Osteoblast (primary cell): ENCODE results near the gene PPP1R12A. TPM values are rescaled to one million over a fixed set of nuclear protein-coding genes. Genes with fewer than 3 reads are reported as not detected.
A peak's percentile ranks its signal among the peaks of the same experiment; 100 is the strongest.

Source experiments
- DNase-seq: peaks from one replicate; pipeline ENCODE4 v3.0.0; 2011; ENCODE audit warnings: low spot score, mixed read lengths; ENCODE audit not compliant: insufficient read length; ENCODE audit errors: missing footprints
- H2AFZ ChIP-seq: 2 replicates; pipeline ENCODE4 v1.6.0; 2011; ENCODE audit warnings: mild to moderate bottlenecking, low read length
- H3K27ac ChIP-seq: 2 replicates; pipeline ENCODE4 v1.5.1; 2011; ENCODE audit warnings: mild to moderate bottlenecking, low read depth, low read length, moderate library complexity
- H3K27me3 ChIP-seq: 2 replicates; pipeline ENCODE4 v1.6.0; 2012; ENCODE audit warnings: mild to moderate bottlenecking, control low read depth, inconsistent platforms, low read length, moderate library complexity; ENCODE audit not compliant: insufficient read depth
- H3K36me3 ChIP-seq: 2 replicates; pipeline ENCODE4 v1.5.1; 2011; ENCODE audit warnings: mild to moderate bottlenecking, low read length, control low read depth, moderate library complexity; ENCODE audit not compliant: insufficient read depth
- H3K4me1 ChIP-seq: 2 replicates; pipeline ENCODE4 v1.5.1; 2011; ENCODE audit warnings: mild to moderate bottlenecking, low read length, control low read depth, moderate library complexity; ENCODE audit not compliant: insufficient read depth
- H3K4me2 ChIP-seq: 2 replicates; pipeline ENCODE4 v1.6.0; 2011; ENCODE audit warnings: mild to moderate bottlenecking, low read length; ENCODE audit not compliant: insufficient read depth
- H3K4me3 ChIP-seq: fragments of 200-600 bp; sonication (generic); 3 replicates; pipeline ENCODE4 v1.5.1; 2012; ENCODE audit warnings: mild to moderate bottlenecking, low read length, inconsistent platforms; ENCODE audit not compliant: insufficient read depth
- H3K79me2 ChIP-seq: 2 replicates; pipeline ENCODE4 v1.6.0; 2012; ENCODE audit warnings: mild to moderate bottlenecking, low read length, control low read depth, inconsistent platforms; ENCODE audit not compliant: insufficient read depth
- H3K9me3 ChIP-seq: 2 replicates; pipeline ENCODE4 v1.5.1; 2011; ENCODE audit warnings: low read depth, low read length, control low read depth
- H4K20me1 ChIP-seq: 2 replicates; pipeline ENCODE4 v1.6.0; 2012; ENCODE audit warnings: mild to moderate bottlenecking, low read length, control low read depth; ENCODE audit not compliant: insufficient read depth
- total RNA-seq: library from RNA; depleted of rRNA; stranded (reverse); fragments of >200 nt; gene quantifications from 2 replicates; pipeline ENCODE4 v1.2.3, GENCODE V29; 2012
- TF ChIP-seq, protein P1 (sequence below): IDR thresholded peaks from 2 replicates; pipeline ENCODE4 v1.5.1; 2011; ENCODE audit warnings: mild to moderate bottlenecking, low read depth, low read length, moderate library complexity; ENCODE audit errors: extremely low read depth

Gene PPP1R12A
- total RNA-seq, 1 donor = 165 TPM

DNA sequence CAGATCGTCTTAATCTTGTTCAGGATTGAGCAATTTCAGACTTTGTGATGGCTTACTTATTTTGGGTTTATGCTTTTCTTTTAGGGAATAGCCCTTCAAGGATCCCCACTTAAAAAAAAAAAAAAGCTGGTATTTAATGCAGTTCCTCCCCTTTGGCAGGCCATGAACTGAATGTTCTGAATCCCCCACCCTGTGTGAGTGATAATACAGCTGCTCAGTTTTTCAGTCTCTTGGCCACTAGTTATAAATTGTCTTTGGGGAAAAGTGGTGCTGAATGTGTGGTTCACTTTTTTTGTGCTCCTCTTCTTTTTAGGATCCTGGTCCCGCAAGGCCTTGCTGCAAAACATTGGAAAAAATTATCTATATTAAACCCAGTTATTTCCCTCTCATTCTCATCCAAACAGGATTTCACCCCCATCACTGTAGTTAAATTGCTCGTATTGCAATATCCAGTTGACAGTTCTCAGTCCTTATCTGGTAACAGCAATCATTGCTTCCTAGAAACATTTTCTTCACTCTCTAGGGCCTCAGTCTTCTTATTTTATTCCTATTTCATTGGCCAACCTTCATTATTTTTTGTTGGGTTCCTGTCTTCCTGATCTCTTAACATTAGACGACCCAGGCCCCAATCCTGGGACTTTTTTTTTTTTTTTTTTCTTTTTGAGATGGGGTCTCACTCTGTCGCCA lies 171.0 kb downstream of the PPP1R12A start:
- Histone ChIP-seq H3K79me2 (no peaks in the 10 kb centered on the region), H3K9me3 (no peaks in the 10 kb centered on the region), H3K27me3 (no peaks in the 10 kb centered on the region), H4K20me1 (no peaks in the 10 kb centered on the region), H3K4me1 (no peaks in the 10 kb centered on the region), H2AFZ (no peak overlapping the region), H3K36me3 (no peaks in the 10 kb centered on the region), H3K4me3 (no peak overlapping the region), H3K4me2 (no peak overlapping the region), H3K27ac (no peak overlapping the region)
- DNase-seq = peak; percentile 62
- TF ChIP-seq, protein P1, sequence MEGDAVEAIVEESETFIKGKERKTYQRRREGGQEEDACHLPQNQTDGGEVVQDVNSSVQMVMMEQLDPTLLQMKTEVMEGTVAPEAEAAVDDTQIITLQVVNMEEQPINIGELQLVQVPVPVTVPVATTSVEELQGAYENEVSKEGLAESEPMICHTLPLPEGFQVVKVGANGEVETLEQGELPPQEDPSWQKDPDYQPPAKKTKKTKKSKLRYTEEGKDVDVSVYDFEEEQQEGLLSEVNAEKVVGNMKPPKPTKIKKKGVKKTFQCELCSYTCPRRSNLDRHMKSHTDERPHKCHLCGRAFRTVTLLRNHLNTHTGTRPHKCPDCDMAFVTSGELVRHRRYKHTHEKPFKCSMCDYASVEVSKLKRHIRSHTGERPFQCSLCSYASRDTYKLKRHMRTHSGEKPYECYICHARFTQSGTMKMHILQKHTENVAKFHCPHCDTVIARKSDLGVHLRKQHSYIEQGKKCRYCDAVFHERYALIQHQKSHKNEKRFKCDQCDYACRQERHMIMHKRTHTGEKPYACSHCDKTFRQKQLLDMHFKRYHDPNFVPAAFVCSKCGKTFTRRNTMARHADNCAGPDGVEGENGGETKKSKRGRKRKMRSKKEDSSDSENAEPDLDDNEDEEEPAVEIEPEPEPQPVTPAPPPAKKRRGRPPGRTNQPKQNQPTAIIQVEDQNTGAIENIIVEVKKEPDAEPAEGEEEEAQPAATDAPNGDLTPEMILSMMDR = no peak

DNA sequence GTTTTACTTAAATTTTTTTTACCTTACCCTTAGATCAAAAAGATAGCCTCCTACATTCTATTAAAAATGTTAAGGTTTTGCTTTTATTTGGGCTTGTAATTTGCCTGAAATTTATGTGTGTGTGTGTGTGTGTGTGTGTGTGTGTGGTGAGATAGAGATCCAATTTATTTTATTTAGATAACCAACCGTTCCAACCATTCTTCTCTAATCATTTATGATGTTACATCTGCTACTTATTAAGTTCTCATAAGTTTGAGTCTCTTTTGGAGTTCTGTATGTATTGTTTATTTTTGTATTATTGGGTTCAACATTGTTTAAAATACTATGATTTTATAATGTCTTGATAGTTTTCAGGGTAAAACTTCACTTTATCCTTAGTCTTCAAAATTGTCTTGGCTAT lies 173.6 kb downstream of the PPP1R12A start:
- Histone ChIP-seq H2AFZ (no peak overlapping the region), H3K4me3 (no peak overlapping the region), H3K27me3 (no peaks in the 10 kb centered on the region), H3K36me3 (no peaks in the 10 kb centered on the region), H3K79me2 (no peaks in the 10 kb centered on the region), H3K27ac (no peak overlapping the region), H3K4me2 (no peak overlapping the region), H4K20me1 (no peaks in the 10 kb centered on the region), H3K9me3 (peaks cover 3% of the 10 kb centered on the region), H3K4me1 (no peaks in the 10 kb centered on the region)
- DNase-seq = no peak
- TF ChIP-seq, protein P1 = no peak

DNA sequence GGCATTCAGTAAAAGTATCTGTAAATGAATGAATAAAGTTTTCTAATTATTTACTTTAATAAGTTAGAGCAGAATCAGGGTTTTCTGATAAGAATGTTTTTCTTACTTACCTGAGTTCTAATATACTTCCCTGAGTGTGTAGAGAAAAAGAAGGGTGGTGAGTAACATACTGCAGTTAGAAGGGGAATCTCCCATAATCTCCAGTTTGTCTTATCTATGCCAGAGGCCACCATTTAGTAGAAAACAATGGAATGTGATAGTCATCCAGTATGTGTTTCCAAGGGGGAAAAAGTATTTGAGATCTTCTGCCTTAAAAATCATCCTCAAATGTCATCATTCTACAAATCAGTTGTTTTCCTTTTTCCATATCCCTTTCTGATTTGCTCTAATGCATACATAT lies 187.6 kb downstream of the PPP1R12A start:
- H3K36me3 ChIP-seq = no peaks in the 10 kb centered on the region
- TF ChIP-seq, protein P1 = no peak
- H4K20me1 ChIP-seq = no peaks in the 10 kb centered on the region
- H3K4me2 ChIP-seq = no peak overlapping the region
- DNase-seq = no peak
- H3K27me3 ChIP-seq = no peaks in the 10 kb centered on the region
- no peak overlapping the region for H3K4me3 ChIP-seq
- H3K4me1 ChIP-seq = no peaks in the 10 kb centered on the region
- no peaks in the 10 kb centered on the region for H3K79me2 ChIP-seq
- no peak overlapping the region for H3K27ac ChIP-seq
- H2AFZ ChIP-seq = no peak overlapping the region
- peaks cover 2% of the 10 kb centered on the region for H3K9me3 ChIP-seq

DNA sequence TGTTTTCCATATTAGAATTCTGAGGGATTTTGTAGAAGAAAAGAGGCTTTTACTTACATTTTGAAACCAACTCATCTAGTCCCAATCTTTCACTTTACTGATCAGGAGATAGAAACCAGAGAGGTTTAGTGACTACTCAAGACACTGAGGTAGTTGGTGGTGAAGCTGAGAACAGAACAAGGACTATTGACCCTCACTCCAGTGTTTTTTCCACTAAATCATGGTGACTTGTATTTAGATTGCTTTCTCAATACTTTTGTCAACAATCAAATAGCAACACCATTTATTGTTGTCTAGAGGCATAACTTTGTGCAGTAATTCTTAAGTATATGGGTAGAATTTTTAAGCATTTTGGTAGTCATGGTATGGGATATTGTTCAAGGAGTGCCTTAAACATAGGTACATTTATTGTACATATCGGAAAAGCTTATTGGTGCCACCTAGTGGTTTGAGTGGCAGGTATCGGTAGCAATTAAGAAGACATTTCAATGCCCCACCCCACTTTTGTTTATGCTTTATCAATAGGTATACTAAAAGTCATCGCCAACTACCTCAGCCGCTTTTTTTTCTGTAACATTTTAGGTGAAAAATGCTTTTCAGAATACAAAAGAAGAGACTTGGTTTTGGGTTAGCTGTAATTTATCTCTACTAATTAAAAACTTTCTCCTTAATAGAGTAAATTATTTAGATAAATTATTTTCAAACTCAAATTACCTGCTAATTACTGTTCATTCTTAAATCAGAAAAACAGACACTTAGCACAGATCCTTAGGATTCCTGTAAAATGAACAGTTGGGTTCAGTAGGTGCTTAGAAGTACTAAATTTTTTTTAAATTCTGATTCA lies 196.8 kb downstream of the PPP1R12A start:
- H3K9me3 ChIP-seq = no peaks in the 10 kb centered on the region
- H2AFZ ChIP-seq = peak overlapping the region; percentile 33
- no peaks in the 10 kb centered on the region for H3K4me1 ChIP-seq
- no peak for DNase-seq
- no peak overlapping the region for H3K4me2 ChIP-seq
- TF ChIP-seq, protein P1 = peak; percentile 69
- no peaks in the 10 kb centered on the region for H3K79me2 ChIP-seq
- H3K36me3 ChIP-seq = no peaks in the 10 kb centered on the region
- H3K4me3 ChIP-seq = no peak overlapping the region
- no peaks in the 10 kb centered on the region for H3K27me3 ChIP-seq
- H3K27ac ChIP-seq = no peak overlapping the region
- H4K20me1 ChIP-seq = no peaks in the 10 kb centered on the region
